Measurements from ENCODE around the gene BAG3. TPM values are rescaled to one million over a fixed set of nuclear protein-coding genes. Genes with fewer than 3 reads are reported as not detected.

Gene BAG3
- total RNA-seq, 1 experiment from 2014 or later = 57.0 TPM

DNA sequence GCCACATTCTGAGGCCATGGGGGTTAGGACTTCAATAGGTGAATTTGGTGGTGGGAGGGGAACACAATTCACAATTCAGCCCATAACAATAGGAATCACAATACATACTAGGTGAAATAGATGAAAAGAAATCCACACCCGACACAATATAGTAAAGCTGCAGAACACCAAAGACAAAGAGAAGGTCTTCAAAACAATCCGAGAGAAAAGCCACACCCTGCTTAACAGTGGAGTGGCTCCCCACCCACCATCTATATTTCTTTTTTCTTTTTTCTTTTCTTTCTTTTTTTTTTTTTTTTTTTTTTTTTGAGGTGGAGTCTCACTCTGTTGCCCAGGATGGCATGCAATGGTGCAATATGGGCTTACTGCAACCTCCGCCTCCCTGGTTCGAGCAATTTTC is 39.7 kb upstream of the BAG3 start:
- TF ChIP-seq POLR2AphosphoS5 (IDR thresholded peaks at IDR 0.05; ENCODE audit: low read depth, low read length) (no peak), CBX3 (IDR thresholded peaks at IDR 0.05; ENCODE audit: low read depth) (peak; percentile 82; the same call in 1 of the 2 replicates)
- ChIA-PET CTCF (interaction anchor here (1.0 kb wide), 1 partner anchor 9 kb away, joined by 3 read pairs; no protein-coding TSS in a partner anchor), POLR2A (interaction anchor here (0.7 kb wide), 1 partner anchor 223 kb away, joined by 3 read pairs; no protein-coding TSS in a partner anchor), RAD21 (ENCODE audit: low non-redundant PET in 1 of 2, low total read pairs in 2 of 2, uncharacterized antibody in 2 of 2, unreplicated experiment in 2 of 2) (no interaction called here)
- peaks cover 0 to 7% of the 10 kb centered on the region in 2 experiments; a peak in 1 of 4 replicates for H3K9me3 ChIP-seq (ENCODE audit: control insufficient read depth in 1 of 2, insufficient read depth in 1 of 2, low read depth in 1 of 2, low read length in 2 of 2)
- no peak overlapping the region for H2AFZ ChIP-seq (ENCODE audit: low read depth, low read length, poor library complexity, severe bottlenecking)
- no peak for ATAC-seq
- no peaks in the 10 kb centered on the region for H3K27me3 ChIP-seq (ENCODE audit: insufficient read depth, low read length)
- no peak overlapping the region for H3K4me2 ChIP-seq (ENCODE audit: low read length)
- intact Hi-C loops (cut with micrococcal nuclease) = no loop called here
- H3K36me3 ChIP-seq (ENCODE audit: control insufficient read depth in 1 of 2, insufficient read depth in 2 of 2, low read length in 2 of 2) = no peaks in the 10 kb centered on the region
- H3K9me2 ChIP-seq (ENCODE audit: insufficient read depth) = no peaks in the 10 kb centered on the region
- H3K4me1 ChIP-seq (ENCODE audit: control insufficient read depth in 1 of 2, insufficient read depth in 2 of 2, low read length in 2 of 2) = peaks cover 0 to 10% of the 10 kb centered on the region in 2 experiments; a peak in 1 of 4 replicates
- H3K4me3 ChIP-seq (replicated peaks in 1 of 2; ENCODE audit: low read depth in 1 of 2, low read length in 2 of 2) = no peak overlapping the region
- H4K20me1 ChIP-seq (ENCODE audit: insufficient read depth) = no peaks in the 10 kb centered on the region
- no peak overlapping the region for H3K9ac ChIP-seq (ENCODE audit: low read length)
- no peak for DNase-seq (ENCODE audit: low read depth, low spot score)
- BruUV-seq (replicated peaks) = no TSS peak
- no peaks in the 10 kb centered on the region for H3K79me2 ChIP-seq (ENCODE audit: insufficient read depth, low read length)
- no peak overlapping the region for H3K27ac ChIP-seq (ENCODE audit: low read depth, low read length)

DNA sequence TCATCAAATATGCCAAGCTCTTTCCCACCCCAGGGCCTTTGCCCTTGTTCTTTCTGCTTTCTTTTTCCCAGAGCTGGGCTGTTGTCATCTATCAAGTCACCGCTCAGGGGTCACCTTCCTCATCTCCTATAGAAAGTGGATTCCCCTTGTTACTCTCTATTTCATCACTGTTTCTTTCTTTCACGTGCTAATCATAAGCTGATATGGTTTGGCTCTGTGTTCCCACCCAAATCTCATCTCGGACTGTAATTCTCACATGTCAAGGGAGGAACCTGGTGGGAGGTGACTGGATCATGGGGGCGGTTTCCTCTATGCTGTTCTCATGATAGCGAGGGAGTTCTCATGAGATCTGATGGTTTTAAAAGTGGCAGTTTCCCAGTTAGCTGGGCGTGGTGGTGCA is 37.4 kb upstream of the BAG3 start:
- Histone ChIP-seq H3K27ac (ENCODE audit: low read depth, low read length) (no peak overlapping the region), H3K27me3 (ENCODE audit: insufficient read depth, low read length) (no peaks in the 10 kb centered on the region), H3K9ac (ENCODE audit: low read length) (no peak overlapping the region), H3K36me3 (ENCODE audit: control insufficient read depth in 1 of 2, insufficient read depth in 2 of 2, low read length in 2 of 2) (no peaks in the 10 kb centered on the region), H3K79me2 (ENCODE audit: insufficient read depth, low read length) (no peaks in the 10 kb centered on the region), H3K9me3 (ENCODE audit: control insufficient read depth in 1 of 2, insufficient read depth in 1 of 2, low read depth in 1 of 2, low read length in 2 of 2) (peaks cover 0 to 7% of the 10 kb centered on the region in 2 experiments; a peak in 1 of 4 replicates), H4K20me1 (ENCODE audit: insufficient read depth) (no peaks in the 10 kb centered on the region), H2AFZ (ENCODE audit: low read depth, low read length, poor library complexity, severe bottlenecking) (no peak overlapping the region), H3K9me2 (ENCODE audit: insufficient read depth) (no peaks in the 10 kb centered on the region), H3K4me3 (replicated peaks in 1 of 2; ENCODE audit: low read depth in 1 of 2, low read length in 2 of 2) (no peak overlapping the region), H3K4me1 (ENCODE audit: control insufficient read depth in 1 of 2, insufficient read depth in 2 of 2, low read length in 2 of 2) (peaks cover 0 to 1% of the 10 kb centered on the region in 2 experiments; a peak in 1 of 4 replicates), H3K4me2 (ENCODE audit: low read length) (no peak overlapping the region)
- ChIA-PET POLR2A (no interaction called here), RAD21 (ENCODE audit: low non-redundant PET in 1 of 2, low total read pairs in 2 of 2, uncharacterized antibody in 2 of 2, unreplicated experiment in 2 of 2) (no interaction called here), CTCF (no interaction called here)
- TF ChIP-seq CBX3 (IDR thresholded peaks at IDR 0.05; ENCODE audit: low read depth) = no peak
- TF ChIP-seq POLR2AphosphoS5 (IDR thresholded peaks at IDR 0.05; ENCODE audit: low read depth, low read length) = no peak
- TF ChIP-seq FOSL1 (IDR thresholded peaks at IDR 0.05; ENCODE audit: low read depth) = no peak
- no peak for TF ChIP-seq RAD21 (IDR thresholded peaks at IDR 0.05; ENCODE audit: low read depth)
- TF ChIP-seq POLR2A (IDR thresholded peaks at IDR 0.05; ENCODE audit: borderline replicate concordance, extremely low read depth, insufficient read depth, insufficient read length) = no peak
- TF ChIP-seq EZH2 (IDR thresholded peaks at IDR 0.05) = no peak
- TF ChIP-seq CEBPB (IDR thresholded peaks at IDR 0.05; ENCODE audit: low read depth) = no peak
- TF ChIP-seq SRF (IDR thresholded peaks at IDR 0.05; ENCODE audit: low read depth) = no peak
- no peak for TF ChIP-seq ELF1 (IDR thresholded peaks at IDR 0.05; ENCODE audit: borderline replicate concordance, low read depth)
- TF ChIP-seq TCF7L2 (IDR thresholded peaks at IDR 0.05; ENCODE audit: borderline replicate concordance, extremely low read depth, insufficient read depth, insufficient read length) = no peak
- no peak for TF ChIP-seq EZH2phosphoT487 (IDR thresholded peaks at IDR 0.05; ENCODE audit: borderline replicate concordance)
- TF ChIP-seq, protein P1, sequence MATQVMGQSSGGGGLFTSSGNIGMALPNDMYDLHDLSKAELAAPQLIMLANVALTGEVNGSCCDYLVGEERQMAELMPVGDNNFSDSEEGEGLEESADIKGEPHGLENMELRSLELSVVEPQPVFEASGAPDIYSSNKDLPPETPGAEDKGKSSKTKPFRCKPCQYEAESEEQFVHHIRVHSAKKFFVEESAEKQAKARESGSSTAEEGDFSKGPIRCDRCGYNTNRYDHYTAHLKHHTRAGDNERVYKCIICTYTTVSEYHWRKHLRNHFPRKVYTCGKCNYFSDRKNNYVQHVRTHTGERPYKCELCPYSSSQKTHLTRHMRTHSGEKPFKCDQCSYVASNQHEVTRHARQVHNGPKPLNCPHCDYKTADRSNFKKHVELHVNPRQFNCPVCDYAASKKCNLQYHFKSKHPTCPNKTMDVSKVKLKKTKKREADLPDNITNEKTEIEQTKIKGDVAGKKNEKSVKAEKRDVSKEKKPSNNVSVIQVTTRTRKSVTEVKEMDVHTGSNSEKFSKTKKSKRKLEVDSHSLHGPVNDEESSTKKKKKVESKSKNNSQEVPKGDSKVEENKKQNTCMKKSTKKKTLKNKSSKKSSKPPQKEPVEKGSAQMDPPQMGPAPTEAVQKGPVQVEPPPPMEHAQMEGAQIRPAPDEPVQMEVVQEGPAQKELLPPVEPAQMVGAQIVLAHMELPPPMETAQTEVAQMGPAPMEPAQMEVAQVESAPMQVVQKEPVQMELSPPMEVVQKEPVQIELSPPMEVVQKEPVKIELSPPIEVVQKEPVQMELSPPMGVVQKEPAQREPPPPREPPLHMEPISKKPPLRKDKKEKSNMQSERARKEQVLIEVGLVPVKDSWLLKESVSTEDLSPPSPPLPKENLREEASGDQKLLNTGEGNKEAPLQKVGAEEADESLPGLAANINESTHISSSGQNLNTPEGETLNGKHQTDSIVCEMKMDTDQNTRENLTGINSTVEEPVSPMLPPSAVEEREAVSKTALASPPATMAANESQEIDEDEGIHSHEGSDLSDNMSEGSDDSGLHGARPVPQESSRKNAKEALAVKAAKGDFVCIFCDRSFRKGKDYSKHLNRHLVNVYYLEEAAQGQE (IDR thresholded peaks at IDR 0.05; ENCODE audit: low read depth) = no peak
- TF ChIP-seq ZNF274 (IDR thresholded peaks at IDR 0.05; ENCODE audit: low read depth, low read length) = no peak
- TF ChIP-seq, protein P2, sequence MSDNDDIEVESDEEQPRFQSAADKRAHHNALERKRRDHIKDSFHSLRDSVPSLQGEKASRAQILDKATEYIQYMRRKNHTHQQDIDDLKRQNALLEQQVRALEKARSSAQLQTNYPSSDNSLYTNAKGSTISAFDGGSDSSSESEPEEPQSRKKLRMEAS (IDR thresholded peaks at IDR 0.05) = no peak
- DNase-seq (ENCODE audit: low read depth, low spot score) (no peak), ATAC-seq (no peak)
- BruUV-seq (replicated peaks) = no TSS peak
- intact Hi-C loops (cut with micrococcal nuclease) = no loop called here
